SW 1271 (cell line): ENCODE results near the gene TNS3.

Experiments used
- DNase-seq, 2 experiments: peaks; one replicate each; lab custom pipeline; 2025; lab: John Stamatoyannopoulos, UW

Gene TNS3

GRCh38 chr7:47384755-47385535 lies 197.0 kb downstream of the TNS3 start:
- DNase-seq = no peak

- no peak for DNase-seq
Measured at GRCh38 chr7:47383696-47384445, 198.0 kb downstream of the TNS3 start.

GRCh38 chr7:47383072-47383471 lies 198.8 kb downstream of the TNS3 start:
- no peak for DNase-seq

GRCh38 chr7:47382200-47382599 lies 199.7 kb downstream of the TNS3 start:
- no peak for DNase-seq

- no peak for DNase-seq
Measured at GRCh38 chr7:47381134-47381495, 200.8 kb downstream of the TNS3 start.

GRCh38 chr7:47380325-47381133 lies 201.4 kb downstream of the TNS3 start:
- no peak for DNase-seq

GRCh38 chr7:47379629-47380324 lies 202.1 kb downstream of the TNS3 start:
- DNase-seq = no peak

GRCh38 chr7:47378728-47379395 lies 203.0 kb downstream of the TNS3 start:
- no peak for DNase-seq

- no peak for DNase-seq
Measured at GRCh38 chr7:47377741-47378140, 204.2 kb downstream of the TNS3 start.

- no peak for DNase-seq
Measured at GRCh38 chr7:47376991-47377616, 204.8 kb downstream of the TNS3 start.

- DNase-seq = no peak
Measured at GRCh38 chr7:47375121-47375938, 206.6 kb downstream of the TNS3 start.

GRCh38 chr7:47374538-47374937 lies 207.4 kb downstream of the TNS3 start:
- DNase-seq = no peak

- no peak for DNase-seq
Measured at GRCh38 chr7:47373871-47374451, 207.9 kb downstream of the TNS3 start.

- DNase-seq = no peak
Measured at GRCh38 chr7:47371733-47372368, 210.1 kb downstream of the TNS3 start.

GRCh38 chr7:47371317-47371716 lies 210.6 kb downstream of the TNS3 start:
- no peak for DNase-seq

GRCh38 chr7:47370461-47371042 lies 211.4 kb downstream of the TNS3 start:
- no peak for DNase-seq

- DNase-seq = no peak
Measured at GRCh38 chr7:47369736-47370135, 212.2 kb downstream of the TNS3 start.

GRCh38 chr7:47368190-47368812 lies 213.6 kb downstream of the TNS3 start:
- no peak for DNase-seq
